HG02885 (cell line): Measurements from ENCODE around the gene SUDS3.

Experiments
- ATAC-seq: cut with Tn5 transposase; IDR thresholded peaks from one replicate; pipeline ENCODE4 v1.9.1; 2021; ENCODE audit warnings: mild to moderate bottlenecking; ENCODE audit not compliant: unreplicated experiment, poor library complexity

SUDS3 gene

GRCh38 chr12:118436986-118437385, 60.6 kb downstream of the SUDS3 start:
- ATAC-seq: no peak

- ATAC-seq: no peak
Measured at GRCh38 chr12:118439068-118439467, 62.7 kb downstream of the SUDS3 start.

GRCh38 chr12:118446247-118446646, 69.9 kb downstream of the SUDS3 start:
- ATAC-seq: no peak

GRCh38 chr12:118447181-118447580, 70.8 kb downstream of the SUDS3 start:
- ATAC-seq: no peak

GRCh38 chr12:118448341-118448740, 72.0 kb downstream of the SUDS3 start:
- ATAC-seq: no peak

- ATAC-seq: no peak
Measured at GRCh38 chr12:118455327-118455726, 79.0 kb downstream of the SUDS3 start.

- ATAC-seq: no peak
Measured at GRCh38 chr12:118456741-118457140, 80.4 kb downstream of the SUDS3 start.

- ATAC-seq: no peak
Measured at GRCh38 chr12:118459110-118459509, 82.8 kb downstream of the SUDS3 start.

- ATAC-seq: no peak
Measured at GRCh38 chr12:118463677-118464076, 87.3 kb downstream of the SUDS3 start.

- no peak for ATAC-seq
Measured at GRCh38 chr12:118465706-118466105, 89.4 kb downstream of the SUDS3 start.
